Rectal smooth muscle tissue (tissue), 1 donor: Measurements from ENCODE around the gene STEAP3.

Experiments
- H3K27ac ChIP-seq: one replicate; pipeline ENCODE4 v1.7.0; 2013; ENCODE audit warnings: low read depth, low read length, inconsistent platforms
- H3K27me3 ChIP-seq: one replicate; pipeline ENCODE4 v1.7.0; 2013; ENCODE audit warnings: low read length; ENCODE audit not compliant: control insufficient read depth, insufficient read depth
- H3K36me3 ChIP-seq: one replicate; pipeline ENCODE4 v1.7.0; 2013; ENCODE audit warnings: low read length; ENCODE audit not compliant: control insufficient read depth, insufficient read depth
- H3K4me1 ChIP-seq: one replicate; pipeline ENCODE4 v1.7.0; 2013; ENCODE audit warnings: low read length; ENCODE audit not compliant: control insufficient read depth, insufficient read depth
- H3K4me3 ChIP-seq: one replicate; pipeline ENCODE4 v1.7.0; 2013; ENCODE audit warnings: low read length
- H3K9ac ChIP-seq: one replicate; pipeline ENCODE4 v1.7.0; 2013; ENCODE audit warnings: low read length

STEAP3 gene

GRCh38 chr2:119289093-119289492 is 65.5 kb downstream of the STEAP3 start:
- Histone ChIP-seq H3K27me3 (no peaks in the 10 kb centered on the region), H3K4me1 (peaks cover 5% of the 10 kb centered on the region), H3K36me3 (no peaks in the 10 kb centered on the region), H3K9ac (no peak overlapping the region), H3K4me3 (no peak overlapping the region), H3K27ac (peak overlapping the region; percentile 76)

GRCh38 chr2:119289642-119290041 is 66.0 kb downstream of the STEAP3 start:
- Histone ChIP-seq H3K27me3 (no peaks in the 10 kb centered on the region), H3K4me3 (no peak overlapping the region), H3K27ac (no peak overlapping the region), H3K36me3 (no peaks in the 10 kb centered on the region), H3K9ac (no peak overlapping the region), H3K4me1 (peaks cover 5% of the 10 kb centered on the region)

- H3K27me3 ChIP-seq = no peaks in the 10 kb centered on the region
- no peak overlapping the region for H3K27ac ChIP-seq
Measured at GRCh38 chr2:119290859-119291587, 67.4 kb downstream of the STEAP3 start.

GRCh38 chr2:119291588-119292167 is 68.0 kb downstream of the STEAP3 start:
- Histone ChIP-seq H3K27ac (no peak overlapping the region), H3K9ac (no peak overlapping the region), H3K27me3 (no peaks in the 10 kb centered on the region)

More at GRCh38 chr2:119290859-119291587, 67.4 kb downstream of the STEAP3 start:
- Histone ChIP-seq H3K4me1 (peaks cover 5% of the 10 kb centered on the region), H3K9ac (no peak overlapping the region), H3K36me3 (no peaks in the 10 kb centered on the region), H3K4me3 (no peak overlapping the region)

GRCh38 chr2:119292226-119292625 is 68.6 kb downstream of the STEAP3 start:
- Histone ChIP-seq H3K4me3 (no peak overlapping the region), H3K36me3 (no peaks in the 10 kb centered on the region), H3K27ac (no peak overlapping the region), H3K27me3 (no peaks in the 10 kb centered on the region), H3K9ac (no peak overlapping the region), H3K4me1 (peaks cover 5% of the 10 kb centered on the region)

More at GRCh38 chr2:119291588-119292167, 68.0 kb downstream of the STEAP3 start:
- H3K36me3 ChIP-seq = no peaks in the 10 kb centered on the region
- H3K4me3 ChIP-seq = no peak overlapping the region
- H3K4me1 ChIP-seq = peaks cover 5% of the 10 kb centered on the region

- H3K36me3 ChIP-seq = no peaks in the 10 kb centered on the region
- no peak overlapping the region for H3K4me3 ChIP-seq
- no peaks in the 10 kb centered on the region for H3K27me3 ChIP-seq
- H3K27ac ChIP-seq = no peak overlapping the region
- no peak overlapping the region for H3K9ac ChIP-seq
- peaks cover 5% of the 10 kb centered on the region for H3K4me1 ChIP-seq
Measured at GRCh38 chr2:119293254-119293653, 69.6 kb downstream of the STEAP3 start.

GRCh38 chr2:119293900-119294299 is 70.3 kb downstream of the STEAP3 start:
- Histone ChIP-seq H3K36me3 (no peaks in the 10 kb centered on the region), H3K4me3 (no peak overlapping the region), H3K27me3 (no peaks in the 10 kb centered on the region), H3K9ac (no peak overlapping the region), H3K4me1 (peaks cover 3% of the 10 kb centered on the region), H3K27ac (no peak overlapping the region)

- no peaks in the 10 kb centered on the region for H3K4me1 ChIP-seq
- H3K27me3 ChIP-seq = no peaks in the 10 kb centered on the region
- H3K36me3 ChIP-seq = no peaks in the 10 kb centered on the region
- H3K27ac ChIP-seq = no peak overlapping the region
- no peak overlapping the region for H3K4me3 ChIP-seq
- H3K9ac ChIP-seq = no peak overlapping the region
Measured at GRCh38 chr2:119294671-119295070, 71.0 kb downstream of the STEAP3 start.

GRCh38 chr2:119295688-119296375 is 72.2 kb downstream of the STEAP3 start:
- H3K27me3 ChIP-seq = no peaks in the 10 kb centered on the region

GRCh38 chr2:119301413-119301812 is 77.8 kb downstream of the STEAP3 start:
- Histone ChIP-seq H3K36me3 (no peaks in the 10 kb centered on the region), H3K4me1 (peaks cover 2% of the 10 kb centered on the region), H3K27me3 (no peaks in the 10 kb centered on the region), H3K4me3 (no peak overlapping the region), H3K27ac (no peak overlapping the region), H3K9ac (no peak overlapping the region)

More at GRCh38 chr2:119295688-119296375, 72.2 kb downstream of the STEAP3 start:
- no peak overlapping the region for H3K4me3 ChIP-seq
- no peak overlapping the region for H3K9ac ChIP-seq
- no peaks in the 10 kb centered on the region for H3K4me1 ChIP-seq
- no peaks in the 10 kb centered on the region for H3K36me3 ChIP-seq
- no peak overlapping the region for H3K27ac ChIP-seq

GRCh38 chr2:119304847-119305246 is 81.2 kb downstream of the STEAP3 start:
- H3K36me3 ChIP-seq = no peaks in the 10 kb centered on the region
- peaks cover 2% of the 10 kb centered on the region for H3K4me1 ChIP-seq
- no peak overlapping the region for H3K27ac ChIP-seq
- H3K9ac ChIP-seq = no peak overlapping the region
- no peaks in the 10 kb centered on the region for H3K27me3 ChIP-seq
- no peak overlapping the region for H3K4me3 ChIP-seq

GRCh38 chr2:119305497-119306195 is 82.0 kb downstream of the STEAP3 start:
- Histone ChIP-seq H3K4me3 (peak overlapping the region; percentile 44), H3K36me3 (no peaks in the 10 kb centered on the region), H3K4me1 (peaks cover 2% of the 10 kb centered on the region), H3K27ac (peak overlapping the region; percentile 14), H3K9ac (no peak overlapping the region), H3K27me3 (no peaks in the 10 kb centered on the region)
